ENCODE data around the gene AMMECR1.

AMMECR1 gene

GRCh38 chrX:110181459-110182137, 136.3 kb downstream of the AMMECR1 start:
- H3F3A ChIP-seq (ENCODE audit: insufficient read depth, low read length) = no peaks in the 10 kb centered on the region
- H4K20me1 ChIP-seq (ENCODE audit: insufficient read depth, low read length) = no peaks in the 10 kb centered on the region
- no peak overlapping the region for H3K27ac ChIP-seq (ENCODE audit: low read length)
- no peak for DNase-seq
- 0 out of 2 replicates have a peak, but pooled peaks cover 2% of the 10 kb centered on the region for H3K36me3 ChIP-seq (replicated peaks; ENCODE audit: insufficient read depth, low read length)
- peaks cover 3% of the 10 kb centered on the region; the same call in 1 of the 2 replicates for H3K79me2 ChIP-seq (ENCODE audit: low read length)
- H3K4me1 ChIP-seq (ENCODE audit: low read length) = no peaks in the 10 kb centered on the region
- H3K27me3 ChIP-seq (replicated peaks; ENCODE audit: insufficient read depth, low read length) = no peaks in the 10 kb centered on the region
- no peaks in the 10 kb centered on the region for H3K9me3 ChIP-seq (replicated peaks; ENCODE audit: insufficient read depth, low read length)
- H3K4me2 ChIP-seq (ENCODE audit: low read depth, low read length) = no peak overlapping the region
- TF ChIP-seq CTCF (IDR thresholded peaks at IDR 0.05; ENCODE audit: low read length) (no peak), EZH2 (optimal IDR thresholded peaks at IDR 0.05; ENCODE audit: low read depth, low read length) (no peak), EZH2phosphoT487 (IDR thresholded peaks at IDR 0.05; ENCODE audit: low read length) (no peak)
- no peak overlapping the region for H2AFZ ChIP-seq (ENCODE audit: low read length)
- no peak overlapping the region for H3K4me3 ChIP-seq (ENCODE audit: low read length)
- no peak overlapping the region for H3K9ac ChIP-seq (ENCODE audit: low read length)
- no peaks in the 10 kb centered on the region for H3K9me2 ChIP-seq (replicated peaks; ENCODE audit: insufficient read depth, low read length)

- Histone ChIP-seq H3K79me2 (ENCODE audit: low read length) (peaks cover 4% of the 10 kb centered on the region; the same call in 1 of the 2 replicates), H2AFZ (ENCODE audit: low read length) (no peak overlapping the region), H3K9me2 (replicated peaks; ENCODE audit: insufficient read depth, low read length) (no peaks in the 10 kb centered on the region), H3K27me3 (replicated peaks; ENCODE audit: insufficient read depth, low read length) (no peaks in the 10 kb centered on the region), H3K4me3 (ENCODE audit: low read length) (no peak overlapping the region), H4K20me1 (ENCODE audit: insufficient read depth, low read length) (no peaks in the 10 kb centered on the region), H3F3A (ENCODE audit: insufficient read depth, low read length) (no peaks in the 10 kb centered on the region), H3K4me1 (ENCODE audit: low read length) (no peaks in the 10 kb centered on the region), H3K9ac (ENCODE audit: low read length) (no peak overlapping the region), H3K36me3 (replicated peaks; ENCODE audit: insufficient read depth, low read length) (0 out of 2 replicates have a peak, but pooled peaks cover 2% of the 10 kb centered on the region), H3K4me2 (ENCODE audit: low read depth, low read length) (no peak overlapping the region), H3K9me3 (replicated peaks; ENCODE audit: insufficient read depth, low read length) (no peaks in the 10 kb centered on the region), H3K27ac (ENCODE audit: low read length) (no peak overlapping the region)
- DNase-seq = no peak
- TF ChIP-seq EZH2phosphoT487 (IDR thresholded peaks at IDR 0.05; ENCODE audit: low read length) = no peak
- TF ChIP-seq CTCF (IDR thresholded peaks at IDR 0.05; ENCODE audit: low read length) = no peak
- no peak for TF ChIP-seq EZH2 (optimal IDR thresholded peaks at IDR 0.05; ENCODE audit: low read depth, low read length)
Measured at GRCh38 chrX:110180928-110181310, 137.0 kb downstream of the AMMECR1 start.

- no peaks in the 10 kb centered on the region for H3K9me3 ChIP-seq (replicated peaks; ENCODE audit: insufficient read depth, low read length)
- no peaks in the 10 kb centered on the region for H3K27me3 ChIP-seq (replicated peaks; ENCODE audit: insufficient read depth, low read length)
- no peaks in the 10 kb centered on the region for H3K9me2 ChIP-seq (replicated peaks; ENCODE audit: insufficient read depth, low read length)
- no peak overlapping the region for H3K9ac ChIP-seq (ENCODE audit: low read length)
- H3K4me2 ChIP-seq (ENCODE audit: low read depth, low read length) = no peak overlapping the region
- H3K27ac ChIP-seq (ENCODE audit: low read length) = no peak overlapping the region
- no peak overlapping the region for H2AFZ ChIP-seq (ENCODE audit: low read length)
- DNase-seq = no peak
- no peaks in the 10 kb centered on the region for H3K4me1 ChIP-seq (ENCODE audit: low read length)
- H3K79me2 ChIP-seq (ENCODE audit: low read length) = peaks cover 4% of the 10 kb centered on the region; the same call in 1 of the 2 replicates
- H3K4me3 ChIP-seq (ENCODE audit: low read length) = no peak overlapping the region
- H4K20me1 ChIP-seq (ENCODE audit: insufficient read depth, low read length) = no peaks in the 10 kb centered on the region
- 0 out of 2 replicates have a peak, but pooled peaks cover 2% of the 10 kb centered on the region for H3K36me3 ChIP-seq (replicated peaks; ENCODE audit: insufficient read depth, low read length)
- no peaks in the 10 kb centered on the region for H3F3A ChIP-seq (ENCODE audit: insufficient read depth, low read length)
- no peak for TF ChIP-seq CTCF (IDR thresholded peaks at IDR 0.05; ENCODE audit: low read length)
- no peak for TF ChIP-seq EZH2 (optimal IDR thresholded peaks at IDR 0.05; ENCODE audit: low read depth, low read length)
- no peak for TF ChIP-seq EZH2phosphoT487 (IDR thresholded peaks at IDR 0.05; ENCODE audit: low read length)
Measured at GRCh38 chrX:110180176-110180927, 137.5 kb downstream of the AMMECR1 start.

Measured in MM.1S (cell line).